Suprapubic skin (tissue), 4 donors: ENCODE measurements around the gene DNAH1.

Experiments
- CTCF ChIP-seq, 2 donors: fragments of 200-600 bp in 1 of 2; fragments of 450-650 bp in 1 of 2; sonication (generic) in 1 of 2; IDR thresholded peaks; one replicate each; pipeline ENCODE4 v1.5.1; 2016 to 2019; ENCODE audit warnings: antibody characterized with exemption in 2 of 2, mild to moderate bottlenecking in 1 of 2, moderate library complexity in 1 of 2
- EP300 ChIP-seq: sonication (generic); formaldehyde crosslinking; IDR thresholded peaks from one replicate; pipeline ENCODE4 v1.6.1; 2017; ENCODE audit warnings: antibody characterized with exemption
- POLR2A ChIP-seq, 2 donors: fragments of 450-650 bp; IDR thresholded peaks; one replicate each; pipeline ENCODE4 v1.6.1; 2017; ENCODE audit warnings: antibody characterized with exemption in 2 of 2, mild to moderate bottlenecking in 2 of 2, moderate library complexity in 2 of 2
- POLR2AphosphoS5 ChIP-seq, 3 donors: sonication (generic); formaldehyde crosslinking; IDR thresholded peaks; one replicate each; pipeline ENCODE4 v1.6.1; 2017; ENCODE audit warnings: antibody characterized with exemption in 3 of 3

DNA sequence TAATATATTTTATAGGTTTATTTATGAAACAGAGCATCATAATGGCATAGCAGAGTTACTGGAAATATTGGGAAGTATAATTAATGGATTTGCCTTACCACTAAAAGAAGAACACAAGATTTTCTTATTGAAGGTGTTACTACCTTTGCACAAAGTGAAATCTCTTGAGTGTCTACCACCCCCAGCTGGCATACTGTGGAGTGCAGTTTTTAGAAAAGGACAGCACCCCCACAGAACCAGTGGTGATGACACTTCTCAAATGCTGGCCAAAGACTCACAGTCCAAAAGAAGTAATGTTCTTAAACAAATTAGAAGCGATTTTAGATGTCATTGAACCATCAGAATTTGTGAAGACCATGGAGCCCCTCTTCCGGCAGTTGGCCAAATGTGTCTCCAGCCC lies 58.1 kb downstream of the DNAH1 start:
- TF ChIP-seq POLR2A (IDR thresholded peaks at IDR 0.05) (no peak), CTCF (IDR thresholded peaks at IDR 0.05) (no peak), EP300 (no peak), POLR2AphosphoS5 (IDR thresholded peaks at IDR 0.05) (no peak)
